Calu3 (cell line): ENCODE data around the gene MAML3. TPM values are rescaled to one million over a fixed set of nuclear protein-coding genes. Genes with fewer than 3 reads are reported as not detected.

Experiments used
- BruUV-seq: library from RNA; stranded (reverse); fragments of 400-500 nt; replicated peaks from 2 replicates; lab custom pipeline; 2021; lab: Mats Ljungman, UMichigan
- CTCF ChIA-PET: fragments of 300-600 bp; sonication (Branson Sonifier 250); formaldehyde crosslinking; loops from one replicate; lab custom pipeline; 2022; ENCODE audit warnings: antibody characterized with exemption; lab: Charles Lee
- DNase-seq: peaks from one replicate; pipeline ENCODE4 v3.0.0; 2022
- H3K27ac Mint-ChIP-seq: one replicate; pipeline ENCODE4 v1.8.0; 2022; ENCODE audit warnings: mixed read lengths; ENCODE audit not compliant: unreplicated experiment
- H3K27me3 Mint-ChIP-seq: one replicate; pipeline ENCODE4 v1.8.0; 2022; ENCODE audit warnings: mixed read lengths; ENCODE audit not compliant: unreplicated experiment
- H3K36me3 Mint-ChIP-seq: one replicate; pipeline ENCODE4 v1.8.0; 2022; ENCODE audit warnings: mild to moderate bottlenecking, moderate library complexity, mixed read lengths; ENCODE audit not compliant: insufficient read depth, unreplicated experiment
- H3K4me1 Mint-ChIP-seq: one replicate; pipeline ENCODE4 v1.8.0; 2022; ENCODE audit warnings: mild to moderate bottlenecking, low read depth, mixed read lengths; ENCODE audit not compliant: unreplicated experiment
- H3K4me3 Mint-ChIP-seq: one replicate; pipeline ENCODE4 v1.8.0; 2022; ENCODE audit warnings: mild to moderate bottlenecking, low read depth, moderate library complexity, mixed read lengths; ENCODE audit not compliant: unreplicated experiment
- H3K9me3 Mint-ChIP-seq: one replicate; pipeline ENCODE4 v1.8.0; 2022; ENCODE audit warnings: low read depth, mixed read lengths; ENCODE audit not compliant: unreplicated experiment
- CTCF ChIP-seq: fragments of 200-600 bp; IDR thresholded peaks from one replicate; pipeline ENCODE4 v1.8.0; 2022; ENCODE audit warnings: antibody characterized with exemption; ENCODE audit not compliant: unreplicated experiment
- intact Hi-C: fragments of 100-400 bp; cut with micrococcal nuclease; formaldehyde crosslinking; loops from one replicate; pipeline ENCODE4 v1.10.0; 2022; ENCODE audit not compliant: unreplicated experiment
- total RNA-seq: library from RNA; stranded (reverse); gene quantifications from 2 replicates; pipeline ENCODE4 v1.2.3, GENCODE V29; 2022

MAML3 gene
- total RNA-seq, 1 experiment from 2014 or later: 4.0 TPM

- no TSS peak for BruUV-seq
- TF ChIP-seq CTCF: no peak
- peaks cover 7% of the 10 kb centered on the region for H3K36me3 Mint-ChIP-seq
- no peaks in the 10 kb centered on the region for H3K27me3 Mint-ChIP-seq
- peaks cover 45% of the 10 kb centered on the region for H3K4me1 Mint-ChIP-seq
- intact Hi-C loops: loop anchor here (5.0 kb wide), 1 partner anchor 117 kb away; no protein-coding TSS in a partner anchor
- H3K9me3 Mint-ChIP-seq: no peaks in the 10 kb centered on the region
- peak overlapping the region; percentile 87 for H3K27ac Mint-ChIP-seq
- CTCF ChIA-PET: interaction anchor here (1.2 to 1.3 kb wide), 4 partner anchors 17 to 231 kb away, joined by 3 to 5 read pairs (median 4); no protein-coding TSS in a partner anchor
- DNase-seq: no peak
- peak overlapping the region; percentile 53 for H3K4me3 Mint-ChIP-seq
These were observed 133.3 kb downstream of the MAML3 start for GRCh38 chr4:140020457-140021361.

- Mint-ChIP-seq H3K27ac (peak overlapping the region; percentile 87), H3K36me3 (peaks cover 7% of the 10 kb centered on the region), H3K4me3 (peak overlapping the region; percentile 53), H3K4me1 (peaks cover 45% of the 10 kb centered on the region), H3K27me3 (no peaks in the 10 kb centered on the region), H3K9me3 (no peaks in the 10 kb centered on the region)
- intact Hi-C loops: loop anchor here (1.0 to 5.0 kb wide), 2 partner anchors 31 to 118 kb away; no protein-coding TSS in a partner anchor
- CTCF ChIA-PET: interaction anchor here (0.8 to 1.2 kb wide), 4 partner anchors 18 to 232 kb away, joined by 3 to 5 read pairs (median 4); no protein-coding TSS in a partner anchor
- no peak for TF ChIP-seq CTCF
- no TSS peak for BruUV-seq
- peak; percentile 7 for DNase-seq
These were observed 134.2 kb downstream of the MAML3 start for GRCh38 chr4:140019619-140020347.

- intact Hi-C loops: loop anchor here (1.0 kb wide), 1 partner anchor 31 kb away; no protein-coding TSS in a partner anchor
- no TSS peak for BruUV-seq
- no peaks in the 10 kb centered on the region for H3K9me3 Mint-ChIP-seq
- no peak for DNase-seq
- H3K27me3 Mint-ChIP-seq: no peaks in the 10 kb centered on the region
- peak overlapping the region; percentile 87 for H3K27ac Mint-ChIP-seq
- CTCF ChIA-PET: interaction anchor here (0.8 to 1.2 kb wide), 2 partner anchors 18 to 133 kb away, joined by 3 to 4 read pairs; no protein-coding TSS in a partner anchor
- peaks cover 45% of the 10 kb centered on the region for H3K4me1 Mint-ChIP-seq
- peaks cover 7% of the 10 kb centered on the region for H3K36me3 Mint-ChIP-seq
- TF ChIP-seq CTCF: no peak
- H3K4me3 Mint-ChIP-seq: peak overlapping the region; percentile 53
These were observed 134.9 kb downstream of the MAML3 start for GRCh38 chr4:140018931-140019618.

GRCh38 chr4:140014284-140014683, 139.7 kb downstream of the MAML3 start:
- Mint-ChIP-seq H3K27me3 (no peaks in the 10 kb centered on the region), H3K27ac (no peak overlapping the region), H3K36me3 (no peaks in the 10 kb centered on the region), H3K9me3 (no peaks in the 10 kb centered on the region), H3K4me3 (no peak overlapping the region), H3K4me1 (peaks cover 22% of the 10 kb centered on the region)
- no peak for DNase-seq
- BruUV-seq: no TSS peak
- CTCF ChIA-PET: interaction anchor here (2.5 kb wide), 1 partner anchor 35 kb away, joined by 9 read pairs; no protein-coding TSS in a partner anchor
- TF ChIP-seq CTCF: no peak
- intact Hi-C loops: loop anchor here (5.0 kb wide), 2 partner anchors 282 to 328 kb away; no protein-coding TSS in a partner anchor
